NOMO-1 treated with dmso at 0.1 percent for 144 hours (cell line): ENCODE data around the gene ACP1.

Experiments
- DNase-seq: peaks from one replicate; lab custom pipeline; 2025; ENCODE audit not compliant: unreplicated experiment; lab: John Stamatoyannopoulos, UW

The ACP1 gene

GRCh38 chr2:254241-254640 lies 10.5 kb upstream of the ACP1 start:
- no peak for DNase-seq

GRCh38 chr2:255195-255594 lies 9.6 kb upstream of the ACP1 start:
- no peak for DNase-seq

GRCh38 chr2:256094-256493 lies 8.7 kb upstream of the ACP1 start:
- no peak for DNase-seq

DNA sequence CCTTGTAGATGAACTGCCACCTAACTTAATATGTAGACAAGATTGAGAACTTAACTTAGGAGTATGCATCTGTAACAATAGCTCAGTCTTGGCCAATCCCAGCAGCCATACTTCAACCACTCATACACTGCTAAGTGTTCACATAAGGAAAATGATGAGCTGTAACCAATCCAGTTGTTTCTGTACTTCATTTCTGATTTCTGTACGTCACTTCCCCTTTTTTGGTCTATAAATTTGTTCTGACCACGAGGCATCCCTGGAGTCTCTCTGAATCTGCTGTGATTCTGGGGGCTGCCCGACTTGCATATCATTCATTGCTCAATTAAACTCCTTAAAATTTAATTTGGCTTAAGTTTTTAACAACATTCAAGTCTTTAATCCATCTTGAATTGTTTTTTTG lies 7.3 kb upstream of the ACP1 start:
- no peak for DNase-seq

- no peak for DNase-seq
Measured at GRCh38 chr2:257842-258241, 6.9 kb upstream of the ACP1 start.

DNA sequence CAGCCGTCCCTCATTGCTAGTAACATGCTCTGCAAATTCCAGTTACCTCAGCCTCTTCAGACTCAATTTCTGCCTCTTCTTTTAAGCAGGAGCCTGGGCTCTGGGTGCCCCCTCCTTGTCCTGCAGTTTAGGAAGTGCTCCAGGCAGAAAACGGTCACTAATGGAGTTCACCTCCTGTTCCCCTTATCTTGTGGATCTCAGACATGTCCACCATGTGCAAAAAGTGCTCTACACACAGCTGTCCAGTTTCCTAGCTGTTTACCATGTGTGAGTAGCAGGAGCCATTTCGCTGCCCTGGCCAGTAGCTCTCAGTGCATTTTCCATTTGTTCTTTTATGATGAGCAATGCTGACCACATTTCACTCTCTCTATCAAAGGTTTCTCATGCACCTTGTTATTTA lies 5.8 kb upstream of the ACP1 start:
- no peak for DNase-seq

DNA sequence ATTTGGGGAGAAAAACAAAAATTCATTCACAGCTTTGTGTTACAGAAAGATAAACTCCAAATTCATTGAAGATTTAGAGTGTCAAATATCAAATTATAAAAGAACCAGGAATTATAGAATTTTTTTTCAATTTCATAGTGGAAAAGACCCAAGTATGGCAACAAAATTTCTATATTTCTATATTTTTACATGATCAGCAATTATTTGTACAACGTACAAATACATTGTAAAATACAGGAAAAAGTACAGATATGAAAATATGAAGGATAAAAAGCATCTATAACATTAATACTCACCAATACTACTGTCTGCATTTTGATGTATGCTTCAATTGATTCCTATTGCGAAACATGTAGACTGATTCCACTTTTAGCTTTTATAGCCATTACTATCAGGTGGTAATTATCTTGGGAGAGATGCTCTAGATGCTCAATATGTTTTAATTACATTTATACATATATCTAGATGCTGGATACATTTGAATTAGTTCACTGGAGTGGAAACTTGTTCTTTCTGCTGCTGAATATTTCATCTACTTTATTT lies 4.9 kb upstream of the ACP1 start:
- DNase-seq = no peak

DNA sequence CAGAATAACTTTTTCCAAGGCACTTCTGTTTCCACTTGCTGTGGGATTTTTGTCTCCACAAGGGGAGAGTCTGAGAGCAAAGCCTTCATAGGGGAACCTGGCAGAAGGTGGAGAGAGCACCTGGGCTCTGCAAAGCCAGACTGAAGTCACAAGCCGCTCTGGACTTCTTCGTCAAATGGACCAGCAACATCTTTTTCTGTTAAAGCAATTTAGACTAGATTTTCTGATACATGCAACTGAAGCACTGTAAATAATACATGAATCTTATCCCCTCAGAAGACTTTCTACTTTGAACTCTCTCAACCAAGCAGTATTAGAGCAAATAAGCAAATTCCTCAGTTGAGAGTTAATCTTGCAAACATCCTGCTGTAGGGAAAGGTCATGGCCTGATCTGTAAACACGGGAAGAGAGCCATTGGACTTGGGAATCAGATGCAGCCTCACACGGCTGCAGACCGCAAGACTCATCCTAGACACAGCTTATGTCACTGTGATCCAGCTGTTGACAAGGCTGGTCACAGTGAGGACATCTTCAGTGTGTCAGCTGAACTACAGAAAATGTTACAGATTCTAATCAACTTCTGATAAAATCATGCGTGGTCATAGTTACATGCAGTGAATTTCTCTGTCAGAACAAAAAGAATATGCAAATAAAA lies 4.1 kb upstream of the ACP1 start:
- no peak for DNase-seq

DNA sequence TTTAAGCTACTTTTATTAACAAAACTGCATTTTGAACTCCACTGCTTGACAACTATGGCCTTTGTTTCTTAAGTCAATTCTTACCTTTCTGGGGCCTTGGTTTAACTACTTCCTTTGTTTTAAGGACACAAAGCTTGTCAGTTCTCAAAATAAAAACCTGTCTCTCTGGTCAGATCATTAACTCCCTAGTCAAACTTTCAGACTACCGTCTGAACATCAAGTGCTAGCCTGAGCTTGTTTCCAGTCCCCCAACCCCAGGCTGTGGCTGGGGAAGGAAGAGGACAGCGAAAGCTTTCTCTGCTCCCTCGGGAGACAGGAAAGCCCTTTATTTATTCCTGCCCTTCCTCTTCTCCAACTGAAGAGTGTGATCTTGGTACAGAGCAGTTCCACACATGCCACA lies 2.6 kb upstream of the ACP1 start:
- no peak for DNase-seq

- DNase-seq = no peak
Measured at GRCh38 chr2:263022-263738, 1.6 kb upstream of the ACP1 start.

- DNase-seq = no peak
Measured at GRCh38 chr2:263774-264492, 814 bp upstream of the ACP1 start, which contains the start of gene SH3YL1. Gene SH3YL1 (minus strand): TSS chr2:264032. CDS start chr2:263984, 48 bp downstream.

- no peak for DNase-seq
Measured at GRCh38 chr2:268323-268722, 3.6 kb downstream of the ACP1 start.

GRCh38 chr2:269356-270030 lies 4.7 kb downstream of the ACP1 start:
- no peak for DNase-seq

DNA sequence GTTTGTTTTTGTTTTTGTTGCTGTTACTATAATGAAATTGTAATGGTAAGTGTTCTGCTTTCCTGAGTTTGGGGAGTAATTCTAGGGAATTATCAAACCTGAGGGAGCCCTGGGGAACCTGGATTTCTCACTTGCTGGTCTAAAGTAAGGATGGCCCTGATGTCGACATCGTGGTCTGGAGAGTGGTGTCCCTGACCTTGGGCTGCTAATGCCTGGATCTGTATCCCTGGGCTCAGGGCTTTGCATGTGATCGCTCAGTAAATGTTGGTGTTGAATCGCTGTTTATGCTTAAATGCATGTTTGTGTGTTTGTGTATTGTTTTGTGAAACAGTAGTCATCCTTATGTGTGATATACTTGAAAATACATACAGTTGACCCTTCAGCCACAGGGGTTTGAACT lies 6.1 kb downstream of the ACP1 start:
- DNase-seq = no peak

- DNase-seq = no peak
Measured at GRCh38 chr2:271917-272316, 7.2 kb downstream of the ACP1 start.

- DNase-seq = no peak
Measured at GRCh38 chr2:273333-273732, 8.6 kb downstream of the ACP1 start.

GRCh38 chr2:274503-274902 lies 9.8 kb downstream of the ACP1 start:
- DNase-seq = no peak

GRCh38 chr2:275466-275865 lies 10.7 kb downstream of the ACP1 start:
- DNase-seq = peak; percentile 31

- no peak for DNase-seq
Measured at GRCh38 chr2:278312-278926, 13.7 kb downstream of the ACP1 start.

DNA sequence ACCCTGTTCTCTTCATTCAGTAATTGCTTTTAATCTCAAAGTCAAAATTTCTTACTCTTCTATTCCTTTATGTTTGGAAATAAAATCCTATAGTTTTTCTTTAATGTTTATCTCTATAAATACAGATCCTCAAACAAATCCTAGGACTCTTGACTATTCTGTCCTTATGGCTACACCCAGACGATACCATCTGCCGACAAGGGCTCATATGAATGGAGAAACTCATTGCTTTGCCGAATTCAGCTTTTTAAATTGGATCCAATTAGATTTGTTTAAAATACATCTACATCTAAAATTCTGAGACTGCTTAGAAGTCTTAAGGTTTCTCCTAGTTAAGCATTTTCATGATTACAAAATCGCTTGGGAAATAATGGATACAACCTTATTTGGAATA lies 14.2 kb downstream of the ACP1 start:
- DNase-seq = no peak

DNA sequence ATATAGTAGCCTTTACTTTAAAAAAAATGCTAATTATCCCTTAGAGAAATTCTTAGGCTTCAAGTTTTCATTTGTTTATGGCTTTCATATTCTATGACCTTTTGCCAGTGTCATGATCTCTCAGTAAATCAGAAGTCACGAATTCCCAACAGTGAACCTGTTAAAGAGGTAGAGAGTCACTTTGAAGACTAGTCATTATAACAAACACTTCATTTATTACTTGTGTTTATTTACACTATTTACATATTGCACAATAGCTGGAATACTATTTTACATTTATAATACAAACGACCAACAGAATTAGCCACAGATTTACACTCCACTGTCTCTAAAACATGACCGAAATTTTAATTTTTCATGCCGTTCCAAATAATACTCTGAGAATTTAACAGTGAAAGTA lies 14.6 kb downstream of the ACP1 start:
- DNase-seq = no peak
